A549 (cell line): ENCODE measurements around the gene ADD3.

Experiments used
- CTCF ChIP-seq: fragments of >200 bp; sonication (Bioruptor Twin); formaldehyde crosslinking; IDR thresholded peaks from 3 replicates; pipeline ENCODE4 v1.5.1; 2016
- KDM1A ChIP-seq: fragments of 200-600 bp; sonication (generic); IDR thresholded peaks from 2 replicates; pipeline ENCODE4 v1.6.1; 2016; ENCODE audit warnings: low read depth, mild to moderate bottlenecking
- REST ChIP-seq: fragments of 200-600 bp; sonication (generic); IDR thresholded peaks from 2 replicates; pipeline ENCODE4 v1.6.1; 2016; ENCODE audit warnings: antibody characterized with exemption, mild to moderate bottlenecking, moderate library complexity

- TF ChIP-seq CTCF: no peak
- TF ChIP-seq KDM1A: no peak
- TF ChIP-seq REST: no peak
Observed at GRCh38 chr10:110074298-110074697, 66.5 kb downstream of the ADD3 start.
